H1 (cell line): ENCODE measurements around the gene SEC11A. TPM values are rescaled to one million over a fixed set of nuclear protein-coding genes. Genes with fewer than 3 reads are reported as not detected.

Experiments used
- CTCF ChIA-PET: fragments of 300-600 bp; sonication (Branson Sonifier 250); formaldehyde crosslinking; loops from one replicate; lab custom pipeline; 2021; ENCODE audit not compliant: partially characterized antibody; lab: Charles Lee
- POLR2A ChIA-PET: fragments of 300-600 bp; sonication (Branson Sonifier 250); formaldehyde crosslinking; loops from one replicate; lab custom pipeline; 2021; ENCODE audit warnings: inconsistent platforms; ENCODE audit not compliant: partially characterized antibody; lab: Charles Lee
- DNase-seq, 2 experiments: peaks; one replicate each; pipeline versions ENCODE4 v3.0.0 to v3.0.0-alpha.2; 2010 to 2022; ENCODE audit warnings: low spot score in 2 of 2, low read depth in 1 of 2, mixed read lengths in 1 of 2
- FAIRE-seq: peaks from 2 replicates; lab custom pipeline; 2011; peaks lifted over from hg19 to GRCh38; lab: Jason Lieb, UNC
- H2AFZ ChIP-seq: 2 replicates; pipeline ENCODE4 v1.8.1; 2012; ENCODE audit warnings: low read length, inconsistent platforms
- H2AK5ac ChIP-seq: 2 replicates; pipeline ENCODE4 v1.6.1; 2013; ENCODE audit warnings: low read depth, low read length
- H2BK120ac ChIP-seq: replicated peaks from 2 replicates; pipeline ENCODE3; 2013; ENCODE audit warnings: low read depth, low read length, inconsistent platforms
- H2BK12ac ChIP-seq: 2 replicates; pipeline ENCODE4 v1.6.1; 2013; ENCODE audit warnings: low read depth, low read length
- H2BK15ac ChIP-seq: 2 replicates; pipeline ENCODE4 v1.6.1; 2013; ENCODE audit warnings: low read length
- H2BK20ac ChIP-seq: 2 replicates; pipeline ENCODE4 v1.6.1; 2013; ENCODE audit warnings: low read length
- H2BK5ac ChIP-seq: 2 replicates; pipeline ENCODE4 v1.6.1; 2013; ENCODE audit warnings: low read depth, low read length
- H3K14ac ChIP-seq: 2 replicates; pipeline ENCODE4 v1.6.1; 2013; ENCODE audit warnings: inconsistent platforms; ENCODE audit not compliant: insufficient read length
- H3K18ac ChIP-seq: 2 replicates; pipeline ENCODE4 v1.6.1; 2013; ENCODE audit warnings: low read length; ENCODE audit errors: extremely low read depth
- H3K23ac ChIP-seq: 2 replicates; pipeline ENCODE4 v1.6.1; 2013; ENCODE audit warnings: inconsistent platforms; ENCODE audit not compliant: insufficient read length
- H3K23me2 ChIP-seq: 2 replicates; pipeline ENCODE4 v1.6.1; 2013; ENCODE audit warnings: low read depth, low read length
- H3K27ac ChIP-seq: 2 replicates; pipeline ENCODE4 v1.6.1; 2011; ENCODE audit warnings: low read depth, low read length, inconsistent platforms
- H3K27me3 ChIP-seq, 4 experiments: replicated peaks in 1 of 4; 1 replicate in 1 of 4; 2 replicates in 3 of 4; pipeline versions ENCODE4 v1.6.1 to v1.8.1; 2011 to 2013; ENCODE audit warnings: low read length in 3 of 4, mild to moderate bottlenecking in 3 of 4, inconsistent platforms in 2 of 4, mixed read lengths in 2 of 4, moderate library complexity in 1 of 4; ENCODE audit not compliant: control insufficient read depth in 3 of 4, insufficient read depth in 3 of 4; ENCODE audit errors: extremely low read depth in 1 of 4
- H3K36me3 ChIP-seq, 4 experiments: 2 replicates each; pipeline versions ENCODE4 v1.6.1 to v1.8.1; 2011 to 2013; ENCODE audit warnings: mild to moderate bottlenecking in 4 of 4, low read length in 3 of 4, moderate library complexity in 2 of 4, control low read depth in 1 of 4, inconsistent platforms in 1 of 4; ENCODE audit not compliant: insufficient read depth in 4 of 4, control insufficient read depth in 2 of 4
- H3K4ac ChIP-seq: replicated peaks from 2 replicates; pipeline ENCODE3; 2013; ENCODE audit warnings: low read length, low read depth, mixed read lengths, inconsistent platforms; ENCODE audit not compliant: insufficient read length
- H3K4me1 ChIP-seq, 4 experiments: replicated peaks in 1 of 4; 1 replicate in 1 of 4; 2 replicates in 3 of 4; pipeline versions ENCODE4 v1.6.1 to v1.8.1; 2011 to 2013; ENCODE audit warnings: low read length in 3 of 4, inconsistent platforms in 2 of 4, mixed read lengths in 1 of 4; ENCODE audit not compliant: insufficient read depth in 4 of 4, control insufficient read depth in 3 of 4
- H3K4me2 ChIP-seq, 2 experiments: 2 replicates each; pipeline versions ENCODE4 v1.6.1 to v1.8.1; 2011 to 2013; ENCODE audit warnings: low read depth in 2 of 2, low read length in 2 of 2, control low read depth in 1 of 2, inconsistent platforms in 1 of 2, mild to moderate bottlenecking in 1 of 2; ENCODE audit not compliant: insufficient read depth in 1 of 2
- H3K4me3 ChIP-seq, 4 experiments: fragments of 200-600, 300-600 bp in 1 of 4; sonication (generic), shearing (Covaris generic), sonication (Bioruptor Twin) in 1 of 4; 2 replicates each; pipeline versions ENCODE4 v1.5.1 to v1.8.1; 2011 to 2016; ENCODE audit warnings: low read length in 4 of 4, low read depth in 3 of 4, control low read depth in 2 of 4, inconsistent platforms in 2 of 4, mild to moderate bottlenecking in 2 of 4, mixed read lengths in 1 of 4, moderate library complexity in 1 of 4; ENCODE audit not compliant: insufficient read depth in 2 of 4; ENCODE audit errors: extremely low read depth in 1 of 4
- H3K56ac ChIP-seq: replicated peaks from 2 replicates; pipeline ENCODE3; 2013; ENCODE audit warnings: low read depth, mild to moderate bottlenecking, mixed read lengths, low read length, inconsistent platforms; ENCODE audit not compliant: insufficient read length
- H3K79me1 ChIP-seq: 2 replicates; pipeline ENCODE4 v1.6.1; 2013; ENCODE audit warnings: low read depth, low read length, control low read depth
- H3K79me2 ChIP-seq, 2 experiments: 2 replicates each; pipeline versions ENCODE4 v1.6.1 to v1.8.1; 2012 to 2013; ENCODE audit warnings: low read length in 2 of 2, mild to moderate bottlenecking in 2 of 2, inconsistent platforms in 1 of 2; ENCODE audit not compliant: insufficient read depth in 2 of 2, control insufficient read depth in 1 of 2
- H3K9ac ChIP-seq, 4 experiments: replicated peaks in 1 of 4; 1 replicate in 1 of 4; 2 replicates in 3 of 4; pipeline versions ENCODE4 v1.6.1 to v1.8.1; 2011 to 2013; ENCODE audit warnings: low read depth in 3 of 4, low read length in 3 of 4, control low read depth in 2 of 4, mild to moderate bottlenecking in 2 of 4, moderate library complexity in 2 of 4, inconsistent platforms in 1 of 4; ENCODE audit errors: extremely low read depth in 1 of 4
- H3K9me3 ChIP-seq, 2 experiments: 2 replicates each; pipeline versions ENCODE4 v1.6.1 to v1.8.1; 2012 to 2013; ENCODE audit warnings: mild to moderate bottlenecking in 2 of 2, moderate library complexity in 2 of 2, control low read depth in 1 of 2, inconsistent platforms in 1 of 2, low read depth in 1 of 2, low read length in 1 of 2, mixed read lengths in 1 of 2; ENCODE audit not compliant: insufficient read depth in 2 of 2
- H4K20me1 ChIP-seq, 2 experiments: replicated peaks in 1 of 2; 2 replicates each; pipeline versions ENCODE3 to v1.8.1; 2011 to 2013; ENCODE audit warnings: inconsistent platforms in 2 of 2, low read length in 2 of 2, mild to moderate bottlenecking in 1 of 2; ENCODE audit not compliant: insufficient read depth in 2 of 2, control insufficient read depth in 1 of 2
- H4K5ac ChIP-seq: 2 replicates; pipeline ENCODE4 v1.6.1; 2013; ENCODE audit warnings: low read length, low read depth, mixed read lengths, inconsistent platforms; ENCODE audit not compliant: insufficient read length
- H4K8ac ChIP-seq: 2 replicates; pipeline ENCODE4 v1.8.0; 2013; ENCODE audit warnings: mild to moderate bottlenecking, moderate library complexity, low read length, inconsistent platforms; ENCODE audit not compliant: insufficient read depth; ENCODE audit errors: extremely low read depth
- H4K91ac ChIP-seq: replicated peaks from 2 replicates; pipeline ENCODE3; 2013; ENCODE audit warnings: low read length, mixed read lengths, inconsistent platforms; ENCODE audit not compliant: insufficient read length
- ASH2L ChIP-seq: fragments of 200-600, 300-600 bp; sonication (generic); IDR thresholded peaks from one replicate; pipeline ENCODE4 v1.7.1; 2017; ENCODE audit warnings: low read length
- CEBPB ChIP-seq: IDR thresholded peaks from 2 replicates; pipeline ENCODE4 v1.6.1; 2012; ENCODE audit warnings: low read depth, low read length
- CHD2 ChIP-seq: IDR thresholded peaks from 2 replicates; pipeline ENCODE4 v1.6.1; 2012; ENCODE audit warnings: low read length, improper control_type of control experiment
- EGR1 ChIP-seq: IDR thresholded peaks from 2 replicates; pipeline ENCODE4 v1.6.1; 2011; ENCODE audit warnings: low read depth, low read length, borderline replicate concordance
- KDM4A ChIP-seq: IDR thresholded peaks from one replicate; pipeline ENCODE4 v1.7.1; 2012; ENCODE audit warnings: low read depth, mild to moderate bottlenecking, moderate library complexity, low read length, inconsistent platforms; ENCODE audit not compliant: severe bottlenecking
- NRF1 ChIP-seq: IDR thresholded peaks from 2 replicates; pipeline ENCODE4 v1.6.1; 2011; ENCODE audit warnings: mild to moderate bottlenecking, low read depth, low read length, improper control_type of control experiment
- PHF8 ChIP-seq: fragments of 200-600 bp; sonication (generic); conservative IDR thresholded peaks from 2 replicates; pipeline ENCODE4 v1.7.1; 2012; ENCODE audit warnings: low read depth, mild to moderate bottlenecking, inconsistent platforms, low read length, moderate library complexity
- POLR2A ChIP-seq, 2 experiments: IDR thresholded peaks; 1 replicate in 1 of 2; 2 replicates in 1 of 2; pipeline ENCODE4 v1.6.1; 2011; ENCODE audit warnings: low read depth in 2 of 2, low read length in 2 of 2, mild to moderate bottlenecking in 2 of 2; ENCODE audit errors: control extremely low read depth in 1 of 2
- RFX5 ChIP-seq: IDR thresholded peaks from 2 replicates; pipeline ENCODE4 v1.6.1; 2011; ENCODE audit warnings: low read depth, low read length, improper control_type of control experiment, borderline replicate concordance
- RXRA ChIP-seq: IDR thresholded peaks from 2 replicates; pipeline ENCODE4 v1.6.1; 2011; ENCODE audit warnings: low read depth, mild to moderate bottlenecking, low read length, moderate library complexity; ENCODE audit not compliant: insufficient read depth
- SIN3A ChIP-seq, 2 experiments: IDR thresholded peaks in 1 of 2; conservative IDR thresholded peaks in 1 of 2; 2 replicates each; pipeline ENCODE4 v1.6.1; 2011 to 2012; ENCODE audit warnings: low read length in 2 of 2, improper control_type of control experiment in 1 of 2, low read depth in 1 of 2, mild to moderate bottlenecking in 1 of 2
- SP1 ChIP-seq: IDR thresholded peaks from 2 replicates; pipeline ENCODE4 v1.6.1; 2011; ENCODE audit warnings: low read depth, low read length
- YY1 ChIP-seq: IDR thresholded peaks from 2 replicates; pipeline ENCODE4 v1.6.1; 2011; ENCODE audit warnings: low read depth, mild to moderate bottlenecking, low read length
- ZNF274 ChIP-seq: IDR thresholded peaks from 2 replicates; pipeline ENCODE4 v1.7.0; 2012; ENCODE audit warnings: low read length, borderline replicate concordance; ENCODE audit errors: extremely low read depth
- WGBS, 2 experiments: shearing (Covaris generic) in 1 of 2; methylation state at CpG; one replicate each; pipeline versions ENCODE4 v1.1.6 to v1.1.7; 2013 to 2015; ENCODE audit warnings: low lambda C conversion rate in 2 of 2, mixed read lengths in 2 of 2, inconsistent platforms in 1 of 2, low coverage in 1 of 2, missing lambda C conversion rate in 1 of 2; ENCODE audit not compliant: insufficient replicate concordance in 2 of 2, insufficient coverage in 1 of 2, insufficient read length in 1 of 2; ENCODE audit errors: extremely low coverage in 1 of 2, missing lambda C conversion rate in 1 of 2; 5-methylcytosine and 5-hydroxymethylcytosine counted together
- polyA plus RNA-seq, 7 experiments: library from polyadenylated mRNA; depleted of rRNA in 3 of 7; stranded (reverse) in 5 of 7; unstranded in 2 of 7; fragments of >200 nt in 5 of 7; fragments of 200-250 nt in 2 of 7; gene quantifications; 1 replicate in 5 of 7; 2 replicates in 1 of 7; 4 replicates in 1 of 7; pipeline versions ENCODE4 v1.2.1 to v1.2.3, GENCODE V29; 2011 to 2013; ENCODE audit warnings: missing spikeins in 2 of 7, mixed read lengths in 2 of 7
- total RNA-seq: library from RNA; stranded (reverse); fragmentation: NEBNext Ultra II Directional; extraction: Animal tissue kit (Norgen Biotek cat#: 25700); gene quantifications from 2 replicates; pipeline ENCODE4 v1.2.1, GENCODE V29; 2021

SEC11A gene
- total and polyA plus RNA-seq, 2 of the 8 experiments (the other 6 are each of a cell fraction or from before 2014, with no cell fraction given): 268 to 316 TPM

DNA sequence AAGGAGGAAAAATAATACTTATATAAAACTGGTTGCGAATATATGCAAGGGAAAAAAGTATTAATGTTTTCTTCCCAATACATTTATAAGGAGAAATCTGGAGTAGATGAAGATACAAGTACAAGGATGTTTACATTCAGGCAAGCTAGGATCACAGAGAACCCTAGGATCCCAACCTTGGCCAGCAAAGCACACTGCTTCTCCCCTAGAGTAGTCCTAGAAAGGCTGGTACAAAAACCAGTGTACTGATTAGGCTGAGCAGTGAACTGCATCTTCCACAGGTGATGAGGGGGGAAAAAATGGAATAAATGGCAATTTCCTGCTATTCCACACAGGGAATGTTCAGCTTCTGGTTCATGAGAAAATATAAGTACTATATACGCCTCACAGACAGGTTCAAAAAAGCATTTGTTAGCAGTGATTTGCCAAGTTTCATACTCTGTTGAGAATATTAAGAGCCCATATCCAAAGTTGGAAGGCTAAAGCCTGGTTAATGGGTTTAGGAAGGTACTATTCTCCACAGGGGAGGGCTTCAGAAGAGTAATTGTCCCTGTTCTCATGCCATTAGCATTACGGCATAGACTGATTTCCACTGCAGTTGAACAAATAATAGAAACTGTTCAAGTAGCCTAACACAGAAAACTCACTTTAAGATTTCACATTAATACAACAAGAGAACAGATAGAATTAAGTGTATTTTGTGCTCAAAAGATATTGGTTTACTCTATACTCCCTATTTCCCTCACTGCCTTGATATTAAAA, 47.5 kb downstream of the SEC11A start:
- no peaks in the 10 kb centered on the region for H3K4me1 ChIP-seq
- no peak overlapping the region for H2BK5ac ChIP-seq
- ChIA-PET POLR2A (interaction anchor here (0.9 to 1.4 kb wide), 2 partner anchors 14 to 15 kb away, joined by 3 to 5 read pairs; partner anchors contain the start of gene WDR73), CTCF (interaction anchor here (1.3 kb wide), 1 partner anchor 10 kb away, joined by 5 read pairs; no protein-coding TSS in a partner anchor)
- H3K23ac ChIP-seq: no peak overlapping the region
- no peak overlapping the region for H3K14ac ChIP-seq
- H3K27ac ChIP-seq: no peak overlapping the region
- H3K9me3 ChIP-seq: no peaks in the 10 kb centered on the region
- DNase-seq (no peak), FAIRE-seq (no peak)
- H3K79me1 ChIP-seq: no peaks in the 10 kb centered on the region
- H3K4me3 ChIP-seq: no peak overlapping the region
- H4K20me1 ChIP-seq: peaks cover 0 to 2% of the 10 kb centered on the region in 2 experiments
- no peak overlapping the region for H3K18ac ChIP-seq
- H4K91ac ChIP-seq: no peak overlapping the region
- no peak overlapping the region for H3K9ac ChIP-seq
- H2BK120ac ChIP-seq: no peak overlapping the region
- WGBS, 2 experiments: 90% methylated on average over 3 of the region's 3 CpGs; no CpG with 5 or more reads in 1 of the 2 experiments
- no peaks in the 10 kb centered on the region for H3K23me2 ChIP-seq
- no peak overlapping the region for H2AK5ac ChIP-seq
- no peaks in the 10 kb centered on the region for H3K27me3 ChIP-seq
- H3K4me2 ChIP-seq: no peak overlapping the region
- no peak overlapping the region for H3K56ac ChIP-seq
- H2BK12ac ChIP-seq: no peak overlapping the region
- H3K4ac ChIP-seq: no peak overlapping the region
- no peak overlapping the region for H4K8ac ChIP-seq
- H3K36me3 ChIP-seq: peaks cover 13 to 38% (median 26%) of the 10 kb centered on the region in 4 experiments
- no peak overlapping the region for H2BK20ac ChIP-seq
- H4K5ac ChIP-seq: no peak overlapping the region
- H3K79me2 ChIP-seq: no peaks in the 10 kb centered on the region
- H2BK15ac ChIP-seq: no peak overlapping the region
- H2AFZ ChIP-seq: no peak overlapping the region
- TF ChIP-seq RXRA (no peak), SP1 (no peak), POLR2A (IDR thresholded peaks at IDR 0.05; ENCODE audit: control extremely low read depth in 1 of 2, low read depth in 2 of 2, low read length in 2 of 2) (no peak), KDM4A (no peak), CEBPB (no peak), ASH2L (no peak), ZNF274 (no peak), PHF8 (no peak), NRF1 (no peak), EGR1 (no peak), CHD2 (no peak), RFX5 (no peak), SIN3A (conservative IDR thresholded peaks at IDR 0.05 in 1 of 2, IDR thresholded peaks at IDR 0.05 in 1 of 2; ENCODE audit: low read depth in 1 of 2, low read length in 2 of 2) (no peak), YY1 (no peak)
